Skeletal muscle tissue (tissue), 4 donors: ENCODE data around the gene PRRX1. TPM values are rescaled to one million over a fixed set of nuclear protein-coding genes. Genes with fewer than 3 reads are reported as not detected.

Experiments used
- H3K27ac ChIP-seq: one replicate; pipeline ENCODE4 v1.7.0; 2013; ENCODE audit warnings: mild to moderate bottlenecking, low read depth, low read length, inconsistent platforms
- H3K27me3 ChIP-seq, 3 donors: one replicate each; pipeline ENCODE4 v1.7.0; 2013; ENCODE audit warnings: low read length in 3 of 3; ENCODE audit not compliant: control insufficient read depth in 3 of 3, insufficient read depth in 3 of 3
- H3K36me3 ChIP-seq, 3 donors: one replicate each; pipeline ENCODE4 v1.7.0; 2013; ENCODE audit warnings: low read length in 3 of 3; ENCODE audit not compliant: control insufficient read depth in 3 of 3, insufficient read depth in 3 of 3
- H3K4me1 ChIP-seq, 3 donors: one replicate each; pipeline ENCODE4 v1.7.0; 2013; ENCODE audit warnings: low read length in 3 of 3, mild to moderate bottlenecking in 3 of 3; ENCODE audit not compliant: control insufficient read depth in 3 of 3, insufficient read depth in 3 of 3
- H3K4me3 ChIP-seq, 3 donors: one replicate each; pipeline ENCODE4 v1.7.0; 2013; ENCODE audit warnings: low read length in 3 of 3
- H3K9ac ChIP-seq, 3 donors: one replicate each; pipeline ENCODE4 v1.7.0; 2013; ENCODE audit warnings: low read length in 3 of 3, mild to moderate bottlenecking in 3 of 3, moderate library complexity in 2 of 3, low read depth in 1 of 3
- H3K9me3 ChIP-seq, 3 donors: one replicate each; pipeline ENCODE4 v1.7.0; 2013; ENCODE audit warnings: low read length in 3 of 3; ENCODE audit not compliant: control insufficient read depth in 3 of 3
- total RNA-seq: library from RNA; depleted of rRNA; stranded (reverse); fragments of >200 nt; gene quantifications from one replicate; pipeline ENCODE4 v1.2.3, GENCODE V29; 2014
- donor health status: Osteomylitis.

The PRRX1 gene
- total RNA-seq, 1 donor from 2014 or later = 127 TPM

- no peaks in the 10 kb centered on the region for H3K27me3 ChIP-seq
- H3K27ac ChIP-seq = no peak overlapping the region
- no peaks in the 10 kb centered on the region for H3K4me1 ChIP-seq
- no peaks in the 10 kb centered on the region for H3K9me3 ChIP-seq
- no peak overlapping the region for H3K9ac ChIP-seq
- H3K36me3 ChIP-seq = no peaks in the 10 kb centered on the region
- H3K4me3 ChIP-seq = no peak overlapping the region
These were observed 29.0 kb upstream of the PRRX1 start for GRCh38 chr1:170634824-170635410.

- Histone ChIP-seq H3K27ac (no peak overlapping the region), H3K4me3 (no peak overlapping the region), H3K9ac (no peak overlapping the region), H3K36me3 (no peaks in the 10 kb centered on the region), H3K4me1 (peaks cover 0 to 2% (median 0%) of the 10 kb centered on the region in 3 donors), H3K27me3 (no peaks in the 10 kb centered on the region), H3K9me3 (no peaks in the 10 kb centered on the region)
These were observed 23.4 kb upstream of the PRRX1 start for GRCh38 chr1:170640581-170640980.

GRCh38 chr1:170657275-170657853 is 6.6 kb upstream of the PRRX1 start:
- no peak overlapping the region for H3K9ac ChIP-seq
- H3K9me3 ChIP-seq = no peaks in the 10 kb centered on the region
- H3K27ac ChIP-seq = no peak overlapping the region
- H3K27me3 ChIP-seq = peaks cover 0 to 8% (median 0%) of the 10 kb centered on the region in 3 donors
- no peaks in the 10 kb centered on the region for H3K36me3 ChIP-seq
- peaks cover 0 to 6% (median 3%) of the 10 kb centered on the region in 3 donors for H3K4me1 ChIP-seq
- H3K4me3 ChIP-seq = no peak overlapping the region

- no peak overlapping the region for H3K4me3 ChIP-seq
- H3K9me3 ChIP-seq = no peaks in the 10 kb centered on the region
- H3K9ac ChIP-seq = no peak overlapping the region
- H3K27ac ChIP-seq = no peak overlapping the region
- H3K27me3 ChIP-seq = peaks cover 0 to 11% (median 0%) of the 10 kb centered on the region in 3 donors
- H3K36me3 ChIP-seq = peaks cover 0 to 4% (median 0%) of the 10 kb centered on the region in 3 donors
- peaks cover 0 to 11% (median 3%) of the 10 kb centered on the region in 3 donors for H3K4me1 ChIP-seq
These were observed 4.4 kb upstream of the PRRX1 start for GRCh38 chr1:170659399-170660035.

GRCh38 chr1:170660281-170660713 is 3.6 kb upstream of the PRRX1 start:
- H3K36me3 ChIP-seq = peaks cover 0 to 7% (median 0%) of the 10 kb centered on the region in 3 donors
- peaks cover 0 to 11% (median 0%) of the 10 kb centered on the region in 3 donors for H3K27me3 ChIP-seq
- no peak overlapping the region for H3K27ac ChIP-seq
- no peak overlapping the region for H3K4me3 ChIP-seq
- no peaks in the 10 kb centered on the region for H3K9me3 ChIP-seq
- H3K4me1 ChIP-seq = peaks cover 0 to 18% (median 4%) of the 10 kb centered on the region in 3 donors
- no peak overlapping the region for H3K9ac ChIP-seq

- peaks cover 0 to 11% (median 0%) of the 10 kb centered on the region in 3 donors for H3K36me3 ChIP-seq
- H3K9ac ChIP-seq = peak overlapping the region in 1 of 3 donors; percentile 68
- peak overlapping the region; percentile 30 for H3K27ac ChIP-seq
- H3K4me1 ChIP-seq = peaks cover 2 to 25% (median 5%) of the 10 kb centered on the region in 3 donors
- no peaks in the 10 kb centered on the region for H3K9me3 ChIP-seq
- H3K4me3 ChIP-seq = peak overlapping the region; percentile 47 to 68 (median 51)
- peaks cover 0 to 11% (median 0%) of the 10 kb centered on the region in 3 donors for H3K27me3 ChIP-seq
These were observed 2.9 kb upstream of the PRRX1 start for GRCh38 chr1:170660871-170661645.

- H3K27ac ChIP-seq = peak overlapping the region; percentile 92
- H3K27me3 ChIP-seq = peaks cover 0 to 11% (median 0%) of the 10 kb centered on the region in 3 donors
- peaks cover 0 to 16% (median 2%) of the 10 kb centered on the region in 3 donors for H3K36me3 ChIP-seq
- peaks cover 6 to 29% (median 11%) of the 10 kb centered on the region in 3 donors for H3K4me1 ChIP-seq
- peak overlapping the region; percentile 95 to 98 (median 97) for H3K9ac ChIP-seq
- H3K4me3 ChIP-seq = peak overlapping the region; percentile 90 to 94 (median 93)
- no peaks in the 10 kb centered on the region for H3K9me3 ChIP-seq
These were observed 2.1 kb upstream of the PRRX1 start for GRCh38 chr1:170661646-170662411.

GRCh38 chr1:170662561-170663403 is 1.1 kb upstream of the PRRX1 start:
- Histone ChIP-seq H3K9ac (peak overlapping the region; percentile 95 to 98 (median 97)), H3K4me3 (peak overlapping the region; percentile 90 to 94 (median 93)), H3K4me1 (peaks cover 14 to 36% (median 14%) of the 10 kb centered on the region in 3 donors), H3K36me3 (peaks cover 0 to 19% (median 3%) of the 10 kb centered on the region in 3 donors), H3K9me3 (no peaks in the 10 kb centered on the region), H3K27ac (peak overlapping the region; percentile 92), H3K27me3 (peaks cover 0 to 11% (median 5%) of the 10 kb centered on the region in 3 donors)
